ENCODE results near the gene DSC2. TPM values are rescaled to one million over a fixed set of nuclear protein-coding genes. Genes with fewer than 3 reads are reported as not detected.

DSC2 gene
- total RNA-seq (ENCODE audit: low replicate concordance), result 11.9 and 16.0 TPM in 2 replicates

GRCh38 chr18:31102025-31102684, at the start of gene DSC2:
TSS of gene DSC2 (minus strand) at chr18:31102421. CDS start at chr18:31101971, 450 bp downstream.
- Histone ChIP-seq H3K4me2 (peak within 1 kb of the TSS; percentile 86), H3K27ac (peak within 1 kb of the TSS; percentile 81), H3K27me3 (peaks cover 12% of the 10 kb centered on the region), H2AFZ (replicated peaks) (peak within 1 kb of the TSS; percentile 92), H3K9ac (peak within 1 kb of the TSS; percentile 69), H3K9me3 (ENCODE audit: low read depth) (no peaks in the 10 kb centered on the region), H3K79me2 (ENCODE audit: low read depth) (peaks cover 34% of the 10 kb centered on the region), H3K4me1 (peaks cover 7% of the 10 kb centered on the region), H4K20me1 (ENCODE audit: low read depth) (no peaks in the 10 kb centered on the region), H3F3A (ENCODE audit: low read depth) (peaks cover 16% of the 10 kb centered on the region), H3K4me3 (peak within 1 kb of the TSS; percentile 90), H3K36me3 (no peaks in the 10 kb centered on the region)
- H3K27ac Mint-ChIP-seq, result peak within 1 kb of the TSS; percentile 84
- DNase-seq (ENCODE audit: low spot score), result peak; percentile 80
- no peaks in the 10 kb centered on the region for H3K36me3 Mint-ChIP-seq
- no peaks in the 10 kb centered on the region for H3K9me3 Mint-ChIP-seq
- H3K4me1 Mint-ChIP-seq, result peaks cover 21% of the 10 kb centered on the region
- peak within 1 kb of the TSS; percentile 94 for H3K4me3 Mint-ChIP-seq
- H3K27me3 Mint-ChIP-seq (ENCODE audit: insufficient read depth, low read depth), result no peaks in the 10 kb centered on the region
- no peak for TF ChIP-seq EZH2phosphoT487 (IDR thresholded peaks at IDR 0.05)
- no peak for TF ChIP-seq EZH2 (IDR thresholded peaks at IDR 0.05)
- TF ChIP-seq CTCF (IDR thresholded peaks at IDR 0.05), result no peak

- Histone ChIP-seq H3K4me3 (no peak overlapping the region), H3K4me1 (no peaks in the 10 kb centered on the region), H3K4me2 (no peak overlapping the region), H4K20me1 (ENCODE audit: low read depth) (no peaks in the 10 kb centered on the region), H3F3A (ENCODE audit: low read depth) (no peaks in the 10 kb centered on the region), H3K9ac (no peak overlapping the region), H3K79me2 (ENCODE audit: low read depth) (no peaks in the 10 kb centered on the region), H3K27me3 (no peaks in the 10 kb centered on the region), H3K9me3 (ENCODE audit: low read depth) (no peaks in the 10 kb centered on the region), H3K36me3 (no peaks in the 10 kb centered on the region), H3K27ac (no peak overlapping the region), H2AFZ (replicated peaks) (no peak overlapping the region)
- H3K27ac Mint-ChIP-seq, result no peak overlapping the region
- H3K9me3 Mint-ChIP-seq, result no peaks in the 10 kb centered on the region
- no peak for DNase-seq (ENCODE audit: low spot score)
- H3K4me3 Mint-ChIP-seq, result no peak overlapping the region
- no peaks in the 10 kb centered on the region for H3K36me3 Mint-ChIP-seq
- H3K4me1 Mint-ChIP-seq, result no peaks in the 10 kb centered on the region
- H3K27me3 Mint-ChIP-seq (ENCODE audit: insufficient read depth, low read depth), result no peaks in the 10 kb centered on the region
- TF ChIP-seq EZH2 (IDR thresholded peaks at IDR 0.05) (no peak), CTCF (IDR thresholded peaks at IDR 0.05) (no peak), EZH2phosphoT487 (IDR thresholded peaks at IDR 0.05) (no peak)
Measured at GRCh38 chr18:31149351-31149750, 47.1 kb upstream of the DSC2 start.

- H3K9me3 ChIP-seq (ENCODE audit: low read depth), result no peaks in the 10 kb centered on the region
- no peaks in the 10 kb centered on the region for H3K4me1 Mint-ChIP-seq
Measured at GRCh38 chr18:31148600-31148999, 46.4 kb upstream of the DSC2 start.

More at GRCh38 chr18:31148600-31148999, 46.4 kb upstream of the DSC2 start:
- H2AFZ ChIP-seq (replicated peaks), result no peak overlapping the region
- DNase-seq (ENCODE audit: low spot score), result no peak
- no peaks in the 10 kb centered on the region for H3K4me1 ChIP-seq
- H3K36me3 Mint-ChIP-seq, result no peaks in the 10 kb centered on the region
- H3K79me2 ChIP-seq (ENCODE audit: low read depth), result no peaks in the 10 kb centered on the region
- H3K9ac ChIP-seq, result no peak overlapping the region
- H3K4me3 Mint-ChIP-seq, result no peak overlapping the region
- no peak overlapping the region for H3K27ac ChIP-seq
- no peak overlapping the region for H3K4me2 ChIP-seq
- H3K27me3 Mint-ChIP-seq (ENCODE audit: insufficient read depth, low read depth), result no peaks in the 10 kb centered on the region
- TF ChIP-seq CTCF (IDR thresholded peaks at IDR 0.05), result no peak
- TF ChIP-seq EZH2 (IDR thresholded peaks at IDR 0.05), result no peak
- no peak for TF ChIP-seq EZH2phosphoT487 (IDR thresholded peaks at IDR 0.05)
- H4K20me1 ChIP-seq (ENCODE audit: low read depth), result no peaks in the 10 kb centered on the region
- no peaks in the 10 kb centered on the region for H3K36me3 ChIP-seq
- H3K9me3 Mint-ChIP-seq, result no peaks in the 10 kb centered on the region
- no peaks in the 10 kb centered on the region for H3F3A ChIP-seq (ENCODE audit: low read depth)
- H3K4me3 ChIP-seq, result no peak overlapping the region
- H3K27ac Mint-ChIP-seq, result no peak overlapping the region
- H3K27me3 ChIP-seq, result no peaks in the 10 kb centered on the region
